G401.6 (cell line): ENCODE measurements around the gene VPS37D.
"Not testable (repeated sequence)": the region's sequence is repeated elsewhere in the genome, so short reads cannot be mapped to it uniquely, and the experiment has no call there.

Experiments used
- FAIRE-seq: peaks from 2 replicates; lab custom pipeline; 2012; peaks lifted over from hg19 to GRCh38; lab: Jason Lieb, UNC

Gene VPS37D

GRCh38 chr7:73646785-73647724, 20.6 kb upstream of the VPS37D start:
- no peak for FAIRE-seq

- no peak for FAIRE-seq
Observed at GRCh38 chr7:73647725-73648592, 19.7 kb upstream of the VPS37D start.

GRCh38 chr7:73648593-73649332, 18.9 kb upstream of the VPS37D start:
- no peak for FAIRE-seq

DNA sequence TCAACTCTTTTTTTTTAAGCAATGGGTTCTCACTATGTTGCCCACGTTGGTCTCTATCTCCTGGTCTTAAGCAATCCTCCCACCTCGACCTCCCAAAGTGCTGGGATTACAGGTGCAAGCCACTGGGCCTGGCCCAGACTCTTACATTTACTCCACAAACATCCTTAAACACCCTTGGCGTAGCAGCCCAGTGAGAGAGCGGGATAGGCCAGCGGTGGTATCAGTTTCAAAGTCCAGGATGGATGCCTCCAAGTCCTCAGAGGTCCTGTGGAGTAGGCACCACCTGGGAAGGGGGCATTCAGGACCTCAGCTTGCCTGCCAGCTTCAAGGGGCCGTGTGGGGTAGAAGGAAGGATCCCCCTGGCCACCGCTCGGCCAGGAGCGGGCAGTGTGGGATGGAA, 18.1 kb upstream of the VPS37D start:
- no peak for FAIRE-seq

DNA sequence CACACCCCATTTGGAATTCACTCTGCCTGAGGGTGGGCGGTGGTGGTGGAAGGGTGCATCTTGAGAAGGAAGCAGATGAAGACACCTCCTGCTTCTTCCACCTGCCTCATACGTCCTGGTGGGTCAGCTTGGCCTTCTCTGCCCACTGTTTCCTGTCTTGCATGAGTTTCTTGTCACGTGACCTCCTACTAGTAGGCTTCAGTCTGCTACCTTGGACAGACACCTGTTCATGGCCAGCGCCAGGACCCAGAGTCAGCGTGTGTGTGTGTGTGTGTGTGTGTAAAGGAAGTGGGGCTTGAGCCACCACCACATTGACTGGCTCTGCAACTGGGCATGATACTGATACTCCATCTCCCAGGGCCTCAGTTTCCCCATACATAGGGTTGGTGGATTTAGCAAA, 17.1 kb upstream of the VPS37D start:
- FAIRE-seq, result no peak

DNA sequence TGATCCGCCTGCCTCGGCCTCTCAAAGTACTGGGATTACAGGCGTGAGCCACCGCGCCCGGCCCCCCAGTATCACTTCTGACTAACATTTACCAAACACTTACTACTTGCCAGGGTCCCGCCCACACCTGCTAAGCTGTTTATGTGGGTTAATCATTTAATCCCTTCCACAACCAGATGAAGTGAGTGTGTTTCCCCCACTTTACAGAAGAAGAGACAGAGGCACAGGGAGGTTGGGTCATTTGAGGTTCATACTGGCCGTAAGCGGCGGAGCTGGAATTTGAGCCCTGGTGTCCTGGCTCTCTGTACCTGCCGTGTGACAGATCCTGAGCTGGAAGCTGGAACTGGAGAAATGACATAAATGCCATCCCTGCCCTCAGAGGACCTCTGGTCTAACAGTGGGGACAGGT, 15.1 kb upstream of the VPS37D start:
- FAIRE-seq, result no peak

- FAIRE-seq, result not testable (repeated sequence)
Observed at GRCh38 chr7:73655309-73655708, 12.3 kb upstream of the VPS37D start.

DNA sequence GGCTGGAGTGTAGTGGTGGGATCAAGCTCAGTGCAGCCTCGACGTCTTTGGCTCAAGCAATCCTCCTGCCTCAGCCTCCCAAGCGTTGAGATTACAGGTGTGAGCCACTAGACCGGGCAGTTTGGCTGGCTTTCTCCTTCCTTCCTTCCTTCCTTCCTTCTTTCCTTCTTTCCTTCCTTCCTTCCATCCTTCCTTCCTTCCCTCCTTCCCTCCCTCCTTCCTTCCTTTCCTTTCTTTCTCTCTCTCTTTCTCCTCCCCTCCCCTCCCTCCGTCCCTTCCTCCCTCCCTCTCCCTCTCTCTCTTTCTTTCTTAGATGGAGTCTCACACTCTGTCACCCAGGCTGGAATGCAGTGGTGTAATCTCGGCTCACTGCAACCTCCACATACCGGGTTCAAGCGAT, 7.6 kb upstream of the VPS37D start:
- FAIRE-seq, result no peak

GRCh38 chr7:73660594-73660993, 7.0 kb upstream of the VPS37D start:
- FAIRE-seq, result not testable (repeated sequence)

DNA sequence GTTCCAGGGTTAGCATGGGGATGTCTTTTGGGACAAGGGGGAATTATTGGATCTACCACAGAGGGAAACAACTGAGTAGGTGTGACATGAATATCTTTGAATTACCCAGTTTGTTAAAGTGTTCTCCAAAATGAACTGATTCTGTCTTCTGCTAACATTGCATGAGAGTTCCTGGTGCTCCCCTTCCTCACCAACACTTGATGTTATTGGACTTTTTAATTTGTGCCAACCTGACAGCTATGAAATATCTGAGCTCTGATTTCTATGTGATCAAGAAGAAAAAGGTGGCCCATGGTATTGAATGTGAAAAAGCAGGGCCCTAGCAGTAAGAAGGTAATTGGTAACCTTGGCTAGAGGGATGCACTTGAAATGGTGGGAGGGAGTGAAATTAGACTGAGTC, 4.6 kb upstream of the VPS37D start:
- FAIRE-seq, result no peak

DNA sequence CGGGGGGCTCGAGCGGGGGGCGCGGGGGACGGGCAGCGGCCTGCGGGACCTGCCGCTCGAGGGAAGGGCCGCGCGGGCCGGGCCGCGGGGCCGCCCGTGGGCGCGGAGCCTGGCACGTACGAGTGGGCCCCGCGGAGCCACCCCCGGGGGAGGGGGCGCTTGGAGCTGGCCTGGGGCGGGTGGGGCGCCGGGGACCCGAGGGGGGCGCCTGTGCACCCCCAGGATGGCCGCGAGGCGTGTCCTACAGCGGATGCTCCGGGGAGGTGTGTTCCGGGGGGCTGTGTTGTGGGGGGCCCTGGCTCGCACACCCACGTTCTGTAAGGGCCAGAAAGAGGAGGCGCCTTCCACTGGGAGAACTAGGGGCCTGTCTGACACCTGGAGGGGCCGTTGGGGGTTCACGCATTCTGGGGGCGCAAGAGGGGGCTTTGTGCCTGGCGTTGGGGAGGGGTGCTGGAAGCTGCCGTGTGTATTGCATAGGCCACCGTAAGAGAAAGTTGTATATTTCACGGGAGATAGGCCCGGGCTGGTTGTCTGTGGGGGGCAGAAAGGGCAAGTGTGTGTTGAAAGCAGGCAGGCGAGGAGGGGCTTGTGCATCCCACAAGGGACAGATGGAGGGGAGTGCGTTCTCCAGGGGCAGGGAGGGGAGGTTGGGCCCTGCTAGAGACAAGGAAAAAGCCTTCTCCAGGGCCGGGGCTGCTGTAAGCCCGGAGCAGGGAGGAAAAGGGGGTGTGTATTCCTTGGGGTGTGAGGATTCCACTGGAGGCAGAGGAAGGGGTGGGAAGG, 663 bp downstream of the VPS37D start:
- no peak for FAIRE-seq

- no peak for FAIRE-seq
Observed at GRCh38 chr7:73668886-73669230, 1.2 kb downstream of the VPS37D start.

- no peak for FAIRE-seq
Observed at GRCh38 chr7:73669288-73669701, 1.7 kb downstream of the VPS37D start.

DNA sequence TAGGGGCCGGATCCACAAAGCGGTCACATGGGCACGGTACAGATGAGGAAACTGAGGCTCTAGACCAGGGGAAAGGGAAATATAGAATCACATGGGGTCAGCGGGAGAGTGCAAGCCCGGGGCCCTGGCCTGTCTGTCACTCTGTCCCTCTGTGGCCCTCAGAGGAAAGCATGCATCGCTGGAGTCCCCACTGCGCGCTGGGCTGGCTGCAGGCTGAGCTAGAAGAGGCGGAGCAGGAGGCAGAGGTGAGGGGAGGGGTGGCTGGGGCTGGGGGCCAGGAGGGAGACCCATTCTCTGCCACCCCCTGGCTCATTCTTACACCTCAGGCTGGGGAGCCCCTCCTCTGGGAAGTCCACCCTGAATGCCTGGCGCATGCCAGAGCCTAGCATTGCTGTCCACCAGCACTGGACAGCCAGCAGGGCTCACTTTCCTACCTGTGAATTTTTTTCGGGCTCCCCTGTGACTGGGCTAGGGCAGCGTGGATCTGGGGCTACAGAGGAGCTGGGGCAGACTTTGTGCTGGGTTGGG, 2.3 kb downstream of the VPS37D start:
- FAIRE-seq, result no peak

- no peak for FAIRE-seq
Observed at GRCh38 chr7:73671322-73671661, 3.7 kb downstream of the VPS37D start.

GRCh38 chr7:73671857-73672445, 4.3 kb downstream of the VPS37D start:
- FAIRE-seq, result no peak

DNA sequence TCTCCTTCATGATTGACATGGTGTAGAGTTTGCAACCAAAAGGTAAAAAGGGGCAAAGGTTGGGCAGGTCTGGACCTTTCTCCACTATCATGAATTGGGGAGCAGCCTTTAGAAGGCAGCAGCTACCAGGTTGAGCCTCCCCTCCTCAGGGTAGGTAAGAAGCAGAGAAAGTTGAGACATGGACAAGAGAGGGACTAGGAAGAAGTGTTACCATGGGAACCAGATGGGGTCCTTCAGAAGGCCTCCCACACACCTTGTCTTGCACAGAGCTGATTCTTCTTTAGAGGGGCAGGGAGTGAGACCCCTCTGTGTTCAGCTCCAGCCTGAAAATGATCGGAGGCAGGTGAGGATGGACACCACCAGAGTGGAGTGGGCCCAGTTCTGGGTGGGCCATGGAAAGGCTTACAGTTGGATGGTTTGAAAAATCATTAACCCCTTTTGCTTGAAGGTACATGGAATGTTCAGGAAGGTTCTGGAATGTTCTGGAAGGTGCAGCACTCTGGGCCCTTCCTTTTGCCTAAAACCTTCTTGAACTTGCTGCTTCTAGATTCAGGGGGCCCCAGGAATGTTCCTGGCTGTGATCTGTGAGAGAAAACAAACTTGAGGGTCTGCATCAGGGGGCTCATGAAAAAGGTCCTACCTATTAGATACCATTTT, 7.0 kb downstream of the VPS37D start:
- FAIRE-seq, result no peak

GRCh38 chr7:73676062-73676461, 8.4 kb downstream of the VPS37D start:
- not testable (repeated sequence) for FAIRE-seq

DNA sequence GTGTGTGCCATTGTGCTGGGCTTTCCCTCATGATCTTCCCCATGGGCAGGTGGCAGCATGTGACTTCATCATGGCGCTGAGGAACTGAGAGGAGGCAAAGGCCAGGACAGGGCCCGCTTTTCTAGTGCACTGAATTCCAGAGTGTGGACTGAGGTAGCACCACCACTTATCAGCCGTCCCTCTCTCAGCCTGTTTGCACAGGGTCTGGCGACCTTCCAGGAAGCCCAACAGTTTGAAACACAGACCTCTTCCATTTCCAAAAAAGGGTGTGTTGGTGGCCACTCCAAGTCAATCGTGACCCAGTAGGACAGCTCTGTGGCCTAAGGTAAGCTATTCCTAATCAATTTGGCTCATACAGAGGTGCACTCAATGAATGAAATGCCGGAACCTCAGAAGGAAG, 11.2 kb downstream of the VPS37D start:
- FAIRE-seq, result no peak

DNA sequence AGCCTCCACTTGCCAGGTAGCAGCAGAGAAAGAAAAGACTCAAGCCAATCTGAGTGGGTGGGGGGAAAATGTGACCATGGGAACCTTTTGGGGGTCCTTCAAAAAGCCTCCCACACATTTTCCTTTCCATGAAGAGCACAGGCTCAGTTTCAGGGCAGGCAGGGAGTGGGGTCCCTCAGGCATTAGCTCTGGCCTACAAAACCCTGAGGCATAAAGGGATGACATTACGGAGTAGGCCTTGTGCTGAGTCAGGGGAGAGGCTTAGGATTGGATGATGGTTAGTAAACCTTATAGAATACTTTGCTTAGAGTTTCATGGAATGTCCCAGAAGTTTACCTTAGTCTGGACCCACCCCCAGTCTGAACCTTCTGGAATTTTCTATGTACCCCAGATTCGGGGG, 12.1 kb downstream of the VPS37D start:
- no peak for FAIRE-seq

DNA sequence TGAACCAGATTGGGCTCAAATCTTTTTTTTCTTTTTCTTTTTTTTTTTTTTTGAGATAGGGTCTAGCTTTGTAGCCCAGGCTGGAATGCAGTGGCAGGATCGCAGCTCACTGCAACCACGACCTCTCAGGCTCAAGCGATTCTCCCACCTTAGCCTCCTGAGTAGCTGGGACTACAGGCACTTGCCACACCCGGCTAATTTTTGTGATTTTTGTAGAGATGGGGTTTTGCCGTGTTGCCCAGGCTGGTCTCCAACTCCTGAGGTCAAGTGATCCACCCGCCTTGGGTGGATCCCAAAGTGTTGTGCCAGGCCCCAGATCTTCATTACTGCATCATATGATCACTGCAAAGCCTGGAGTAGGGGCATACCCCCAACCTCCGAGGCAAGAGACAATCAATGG, 12.9 kb downstream of the VPS37D start:
- no peak for FAIRE-seq
